Left ventricle myocardium superior (tissue), 1 donor: ENCODE measurements around the gene ERC2. TPM values are rescaled to one million over a fixed set of nuclear protein-coding genes. Genes with fewer than 3 reads are reported as not detected.
"Not testable (repeated sequence)": the region's sequence is repeated elsewhere in the genome, so short reads cannot be mapped to it uniquely, and the experiment has no call there.

Experiments used
- ATAC-seq: fragments of 200-7000 bp; cut with Tn5 transposase; one replicate; pipeline ENCODE4 v1.9.1; 2020; ENCODE audit warnings: mild to moderate bottlenecking, moderate library complexity
- DNase-seq: peaks from one replicate; pipeline ENCODE4 v3.0.0-alpha.2; 2020
- intact Hi-C: fragments of 100-400 bp; cut with micrococcal nuclease; formaldehyde crosslinking; loops from one replicate; pipeline ENCODE4 v1.11.0; 2022
- long read RNA-seq: library from polyadenylated mRNA; unstranded; transcript quantifications from one replicate; pipeline ENCODE4 v2.0.0, GENCODE V29; 2021
- total RNA-seq: library from RNA; stranded (reverse); fragmentation: NEBNext Ultra II Directional; extraction: Animal tissue kit (Norgen Biotek cat#: 25700); gene quantifications from one replicate; pipeline ENCODE4 v1.2.1, GENCODE V29; 2021
- donor health status: DM: no; HTN: yes; CAD: no; lungs with severe emphysema.

ERC2 gene
- total RNA-seq, result 0.94 TPM
- long read RNA-seq, partial matches to known transcripts, result 0 of 1 reads
- long read RNA-seq, other reads (novel, unspliced or antisense), result 1 of 1 reads

DNA sequence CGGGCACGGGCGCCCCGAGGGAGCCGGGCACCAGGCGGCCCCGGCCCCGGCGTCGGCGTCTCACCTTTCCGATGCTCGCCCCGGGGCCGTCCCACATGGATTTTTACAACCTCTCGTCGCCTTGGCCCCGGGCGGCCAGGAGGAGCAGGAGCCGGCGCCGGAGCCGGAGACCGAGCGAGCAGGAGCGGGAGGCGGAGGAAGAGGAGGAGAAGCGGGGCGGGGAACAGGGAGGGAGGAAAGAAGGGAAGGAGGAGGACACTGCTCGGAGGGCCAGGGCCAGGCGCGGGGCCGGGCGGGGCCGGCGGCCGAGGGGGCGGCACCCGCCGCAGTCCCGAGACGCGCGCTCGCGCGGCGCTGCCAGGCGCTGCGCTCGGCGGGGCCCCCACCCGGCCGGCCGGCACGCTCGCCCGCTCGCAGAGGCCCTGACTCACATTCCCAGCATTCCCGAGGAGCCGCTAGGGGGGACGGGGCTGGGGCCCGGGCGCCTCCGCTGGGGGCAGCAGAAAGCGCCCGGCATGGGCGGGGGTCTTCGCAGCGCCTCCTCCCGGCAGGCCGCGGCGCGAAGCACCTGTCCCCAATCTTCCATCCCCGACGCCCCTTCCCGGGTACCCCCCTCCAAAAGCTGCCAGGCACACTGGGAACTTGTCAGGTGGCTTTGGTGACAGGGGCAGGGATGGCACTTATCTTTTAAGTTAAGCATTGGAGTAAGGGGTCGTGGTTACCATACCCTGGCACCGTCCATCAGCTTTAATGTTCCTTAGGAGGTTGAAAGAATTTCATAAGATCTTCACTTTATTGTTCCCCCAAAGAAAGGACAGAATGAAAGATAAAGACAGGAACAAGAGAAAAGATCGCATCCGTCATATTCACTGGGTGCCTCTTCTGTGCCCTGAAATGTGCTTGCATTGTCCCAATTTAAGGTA is at the start of gene ERC2:
Gene ERC2 (minus strand): TSS at position 284 of the 923 bp plus-strand sequence.
- intact Hi-C loops, result no loop called here
- DNase-seq (peak; percentile 44), ATAC-seq (peak; percentile 91)

DNA sequence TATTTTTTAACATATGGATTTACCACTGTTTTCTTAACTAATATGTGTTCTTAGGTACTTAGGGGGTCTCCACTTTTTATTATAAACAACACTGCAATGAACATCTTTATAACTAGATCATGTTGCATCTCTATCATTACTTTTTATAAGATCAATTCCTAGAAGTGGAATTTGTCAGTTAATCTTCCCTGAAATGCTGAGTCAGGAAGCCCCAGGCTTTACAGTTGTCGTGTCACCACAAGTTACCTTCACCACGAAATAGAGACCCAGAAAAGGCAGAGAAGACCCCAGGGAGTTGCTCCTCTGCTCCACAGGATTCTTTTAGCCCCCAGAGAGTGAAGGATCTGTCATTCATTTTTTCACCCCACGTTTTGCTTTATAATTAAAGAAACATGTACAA is 34.5 kb upstream of the ERC2 start:
- no peak for ATAC-seq
- intact Hi-C loops, result no loop called here
- no peak for DNase-seq

DNA sequence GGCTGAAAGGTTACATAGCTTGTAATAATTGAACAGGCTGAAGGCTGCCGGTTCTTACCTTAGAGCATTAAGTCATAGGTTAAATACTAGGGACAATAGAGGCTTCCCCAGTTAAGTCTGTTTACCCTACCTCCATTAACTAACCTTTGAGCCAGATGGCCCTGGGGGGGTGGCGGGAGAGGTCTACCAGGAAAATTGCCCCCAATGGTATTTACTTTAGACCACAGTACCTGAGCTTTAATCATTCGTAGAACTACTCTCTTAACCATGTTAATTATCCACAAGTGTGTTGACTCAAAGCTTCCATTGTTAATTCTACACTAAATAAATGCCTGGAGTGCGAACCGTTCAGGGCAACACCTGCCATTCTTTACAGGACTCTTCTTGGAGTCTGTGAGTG is 28.1 kb upstream of the ERC2 start:
- intact Hi-C loops, ATAC-seq: not testable (repeated sequence)

DNA sequence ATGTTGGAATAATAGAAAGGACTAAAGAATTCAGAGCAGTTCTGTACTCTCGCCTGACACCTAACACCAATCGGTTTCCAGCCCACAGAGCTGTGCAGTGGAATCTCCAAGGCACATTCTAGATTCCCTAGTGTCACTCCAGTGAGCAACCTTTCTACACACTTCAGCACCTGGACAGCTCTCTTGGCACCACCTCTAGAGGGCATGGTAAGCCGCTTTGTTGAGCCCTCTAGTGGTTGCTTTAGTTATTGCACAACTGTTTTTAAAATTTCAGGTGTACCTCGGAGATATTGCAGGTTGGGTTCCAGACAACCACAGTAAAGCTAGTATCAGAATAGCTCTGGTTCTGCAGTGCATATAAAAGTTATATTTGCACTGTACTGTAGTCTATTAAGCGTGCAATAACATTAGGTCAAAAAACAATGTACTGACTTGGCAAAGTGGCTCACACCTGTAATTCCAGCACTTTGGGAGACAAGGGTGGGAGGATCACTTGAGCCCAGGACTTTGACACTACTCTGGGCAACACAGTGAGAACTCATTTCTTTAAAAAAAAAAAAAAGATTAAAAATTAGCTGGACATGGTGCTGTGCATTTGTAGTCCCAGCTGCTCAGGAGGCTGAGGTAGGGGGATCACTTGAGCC is 26.5 kb upstream of the ERC2 start:
- intact Hi-C loops, result no loop called here
- ATAC-seq, result peak; percentile 82
- peak; percentile 74 for DNase-seq

More for the DNA sequence above, 28.1 kb upstream of the ERC2 start:
- not testable (repeated sequence) for DNase-seq

DNA sequence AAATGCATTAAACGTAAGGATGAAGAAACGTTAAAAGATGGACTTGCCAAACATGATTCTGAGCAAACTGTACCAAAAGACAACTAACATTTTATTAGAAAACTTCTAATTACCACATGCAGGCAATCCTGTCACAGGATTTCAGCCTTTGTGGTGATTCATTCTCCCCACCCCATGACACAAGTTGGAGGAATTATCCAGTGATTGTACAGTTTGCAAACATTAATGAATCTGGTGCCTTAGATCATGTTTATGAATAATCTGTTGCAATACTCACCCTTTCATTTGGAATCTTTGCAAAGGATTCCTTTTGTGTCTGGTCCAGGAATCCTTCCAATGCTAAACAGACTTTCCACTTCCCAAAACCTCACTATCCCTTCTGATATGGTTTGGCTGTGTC is 23.3 kb upstream of the ERC2 start:
- DNase-seq (no peak), ATAC-seq (no peak)
- intact Hi-C loops, result no loop called here

DNA sequence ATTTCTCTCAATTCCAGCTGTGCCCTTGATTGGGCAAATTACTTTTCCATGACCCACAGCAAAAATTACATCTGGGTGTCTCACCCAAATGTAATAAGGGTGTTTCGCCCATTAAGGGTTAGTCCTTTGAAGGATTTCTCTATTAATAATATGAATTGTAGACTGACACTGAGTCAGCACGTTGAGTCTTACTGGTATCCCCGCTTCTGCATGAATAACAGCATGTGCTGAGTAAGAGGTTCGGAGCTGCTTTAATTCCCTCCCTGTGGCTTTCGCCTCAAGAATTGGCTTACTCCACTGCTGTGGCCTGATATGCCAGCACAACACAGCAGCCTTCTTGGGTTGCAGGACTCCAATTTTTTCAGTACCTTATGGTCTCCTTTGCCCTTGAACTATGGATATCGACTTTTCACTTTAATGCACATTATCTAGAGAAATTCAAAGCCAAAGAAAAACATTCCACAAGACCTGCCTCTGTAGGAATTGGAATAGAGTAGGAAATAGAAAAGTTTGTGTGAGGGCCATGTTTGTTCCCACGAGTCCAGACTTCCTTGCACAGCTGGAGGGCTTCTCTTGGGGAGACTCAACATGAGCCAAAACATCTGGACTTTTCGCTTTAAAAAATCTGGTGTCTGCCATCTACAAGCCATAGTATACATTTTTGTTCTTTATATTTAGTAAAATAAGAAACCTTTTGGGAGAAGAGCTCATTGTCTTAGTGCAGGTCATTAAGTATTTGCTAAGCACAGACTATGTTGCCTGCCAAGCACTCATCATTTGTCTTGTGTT is 20.7 kb upstream of the ERC2 start:
- ATAC-seq, result no peak
- no peak for DNase-seq
- intact Hi-C loops, result no loop called here

DNA sequence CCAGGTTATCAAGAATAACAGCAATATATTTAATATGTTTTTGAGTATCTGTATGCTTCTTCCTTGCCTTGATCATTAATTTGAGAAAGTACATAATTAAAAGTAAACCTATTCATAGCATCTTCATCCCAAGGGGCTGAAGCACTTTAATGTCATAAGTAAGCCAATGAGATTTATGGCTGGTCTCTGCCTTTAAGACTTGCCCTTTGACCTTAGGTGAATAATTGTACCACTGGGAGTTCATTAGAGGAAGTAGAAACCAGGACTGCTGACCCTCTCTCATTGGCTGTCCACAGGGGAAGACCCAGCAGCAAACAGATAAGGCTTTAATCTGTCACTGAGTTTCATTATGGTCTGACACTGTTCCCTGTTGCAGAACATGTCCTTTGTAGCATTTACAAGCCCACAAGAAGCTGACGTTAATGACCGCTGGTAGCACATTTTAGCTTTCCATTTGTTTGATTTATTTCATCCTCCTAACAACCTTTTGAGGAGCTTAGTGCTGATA is 16.3 kb upstream of the ERC2 start:
- ATAC-seq, result no peak
- no peak for DNase-seq
- intact Hi-C loops, result no loop called here

DNA sequence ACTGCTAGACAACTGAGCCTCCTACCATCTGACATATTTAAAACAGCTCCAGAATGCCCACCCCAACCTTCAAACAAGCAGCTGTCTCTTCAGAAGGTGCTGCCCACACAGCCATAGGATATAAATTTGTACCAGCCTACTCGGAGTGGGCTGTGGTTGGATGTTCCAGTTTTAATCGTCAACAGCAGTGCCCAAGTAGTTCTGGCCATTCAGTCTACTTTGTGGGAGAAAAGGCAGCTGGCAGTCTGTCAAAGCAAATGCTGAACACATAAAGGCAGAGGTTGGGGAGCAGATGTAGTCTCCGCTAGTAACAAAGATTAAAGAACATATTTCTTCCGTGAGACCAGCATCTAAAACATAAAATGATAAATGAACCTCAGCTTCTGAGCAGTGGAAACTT is 15.9 kb upstream of the ERC2 start:
- no peak for DNase-seq
- intact Hi-C loops, result no loop called here
- ATAC-seq, result no peak

DNA sequence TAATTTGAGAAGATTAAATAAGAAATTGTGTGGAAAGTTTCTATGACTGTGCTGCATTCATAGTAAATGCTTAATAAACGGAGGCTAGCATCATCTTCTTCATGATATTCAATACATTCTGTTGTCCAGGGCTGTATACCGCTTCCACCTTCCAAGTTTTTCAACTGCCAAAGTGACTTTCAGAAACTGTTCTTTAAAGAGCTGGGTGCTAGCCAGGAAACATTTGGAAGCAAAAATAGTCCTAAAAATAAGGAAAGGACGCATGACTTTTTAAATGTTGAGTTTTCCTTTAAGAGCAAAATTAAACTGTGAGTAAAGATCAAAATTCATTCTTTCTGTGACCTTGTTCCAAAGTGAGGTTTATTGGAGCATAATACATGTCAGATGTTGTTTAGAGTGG is 9.4 kb upstream of the ERC2 start:
- ATAC-seq, result no peak
- intact Hi-C loops, result no loop called here
- DNase-seq, result no peak

DNA sequence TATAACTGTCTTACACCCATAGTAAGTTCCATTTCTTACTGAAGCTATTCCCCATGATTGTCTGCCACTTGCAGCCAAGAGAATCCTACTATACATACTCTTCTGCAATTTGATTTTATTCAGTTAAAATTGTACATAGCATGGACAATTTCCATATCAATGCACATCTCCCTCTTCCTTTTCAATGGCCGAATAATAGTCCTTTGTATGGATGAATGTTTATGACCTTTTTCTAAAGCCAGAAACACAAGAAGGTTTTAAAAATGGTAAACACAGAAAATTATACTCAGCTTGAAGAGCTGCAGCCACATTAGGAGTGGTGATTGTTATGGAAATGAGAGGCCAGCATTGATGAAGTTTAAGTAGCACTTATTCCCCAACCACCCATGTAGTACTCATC is 8.5 kb upstream of the ERC2 start:
- intact Hi-C loops, result no loop called here
- DNase-seq (no peak), ATAC-seq (no peak)

DNA sequence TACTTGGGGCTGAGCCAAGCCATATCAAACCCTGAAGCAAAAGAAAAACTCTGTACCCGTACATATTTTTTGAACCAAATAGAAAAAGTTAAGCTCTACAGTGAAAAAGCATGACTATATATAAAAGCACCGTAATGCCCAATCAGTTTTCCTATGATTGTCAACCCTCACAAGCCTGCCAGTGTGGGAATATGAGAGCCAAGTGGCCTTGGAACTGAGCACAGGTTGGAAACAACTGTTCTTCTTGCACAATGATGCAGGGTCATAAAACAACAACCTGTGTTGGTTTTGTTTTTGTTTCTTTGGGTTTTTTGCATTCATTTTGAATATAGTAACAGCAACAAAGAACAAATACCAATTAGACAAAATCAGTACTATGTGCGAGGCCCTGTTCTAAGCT is 3.5 kb upstream of the ERC2 start:
- DNase-seq (no peak), ATAC-seq (no peak)
- intact Hi-C loops, result no loop called here

DNA sequence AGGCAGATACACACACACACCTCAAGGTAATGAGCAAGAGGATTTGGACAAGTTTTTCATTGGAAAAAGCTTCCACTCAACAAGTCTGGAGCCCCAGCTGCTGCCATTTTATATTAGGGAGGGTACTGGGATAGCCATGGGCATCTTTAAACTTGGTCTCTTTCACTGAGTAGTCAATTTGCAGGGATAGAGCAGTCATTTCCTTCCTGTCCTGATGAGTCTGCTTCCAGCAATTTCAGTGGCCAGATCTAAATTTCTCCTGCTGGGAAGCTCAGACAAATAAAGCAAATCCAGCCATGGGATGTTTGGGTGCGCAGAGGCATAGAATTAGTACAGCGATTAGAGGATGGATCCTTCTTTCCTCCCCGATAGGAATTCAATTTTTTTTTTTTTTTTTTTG is 874 bp upstream of the ERC2 start:
- intact Hi-C loops, result no loop called here

DNA sequence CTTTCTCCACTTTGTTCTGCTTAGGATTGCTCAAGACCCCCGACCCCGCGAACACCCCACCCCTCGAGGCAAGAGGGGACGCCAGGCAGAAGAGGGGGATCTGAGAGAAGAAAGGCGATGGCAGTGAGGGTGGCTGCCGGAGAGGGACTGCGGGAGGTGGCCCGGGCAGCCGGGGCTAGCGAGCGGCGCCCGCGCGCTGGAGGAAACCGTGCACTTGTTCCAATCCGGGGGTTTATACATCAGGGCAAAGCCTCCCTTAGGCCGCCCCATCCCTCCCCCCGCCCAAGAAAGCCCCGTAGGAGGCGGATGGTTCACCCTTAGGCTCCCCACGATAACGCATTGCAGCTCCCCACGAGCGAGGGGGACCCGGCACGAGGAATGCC is 475 bp downstream of the ERC2 start:
- DNase-seq (no peak), ATAC-seq (peak; percentile 58)
- intact Hi-C loops, result no loop called here

More for the DNA sequence above, 874 bp upstream of the ERC2 start:
- DNase-seq (no peak), ATAC-seq (no peak)

DNA sequence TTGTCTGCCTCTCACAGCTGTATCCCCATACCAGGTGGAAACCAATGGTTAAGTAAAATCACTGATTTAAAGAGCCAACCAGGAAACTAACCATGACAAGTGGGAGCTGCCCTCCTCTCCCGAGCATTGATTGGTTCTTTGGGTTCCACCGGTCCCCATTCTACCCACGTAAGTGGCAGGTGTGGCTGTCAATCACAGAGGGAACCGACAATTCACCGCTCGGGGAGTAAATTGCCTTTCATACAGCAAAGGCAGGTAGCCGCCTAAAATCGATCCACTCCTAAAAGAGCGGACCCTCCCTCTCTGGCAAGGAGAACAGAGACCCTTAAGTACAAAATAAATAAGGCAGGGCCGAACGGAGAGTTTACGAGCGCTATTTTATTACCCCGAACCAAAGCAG is 1.2 kb downstream of the ERC2 start:
- intact Hi-C loops, result no loop called here
- ATAC-seq (peak; percentile 93), DNase-seq (peak; percentile 68)

DNA sequence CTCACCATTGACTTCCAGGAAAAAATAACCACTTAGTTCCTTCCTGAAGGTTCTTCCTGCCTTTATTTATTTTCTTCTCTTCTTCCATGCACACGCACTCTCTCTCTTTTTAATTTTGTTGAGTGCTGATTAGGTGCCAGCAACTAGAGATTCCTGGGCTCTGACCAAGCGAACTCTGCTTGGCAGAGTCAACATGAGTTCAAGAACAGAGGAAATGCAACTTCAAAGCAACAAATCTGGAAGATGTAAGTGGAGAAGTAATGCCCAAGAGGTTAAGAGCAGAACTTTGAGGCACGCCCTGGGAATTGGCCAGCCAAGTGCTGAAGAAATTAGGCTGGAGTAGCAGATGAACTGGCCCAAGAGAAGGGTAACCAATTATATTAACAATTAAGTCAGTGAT is 8.5 kb downstream of the ERC2 start:
- no peak for ATAC-seq
- intact Hi-C loops, result no loop called here
- DNase-seq, result no peak

DNA sequence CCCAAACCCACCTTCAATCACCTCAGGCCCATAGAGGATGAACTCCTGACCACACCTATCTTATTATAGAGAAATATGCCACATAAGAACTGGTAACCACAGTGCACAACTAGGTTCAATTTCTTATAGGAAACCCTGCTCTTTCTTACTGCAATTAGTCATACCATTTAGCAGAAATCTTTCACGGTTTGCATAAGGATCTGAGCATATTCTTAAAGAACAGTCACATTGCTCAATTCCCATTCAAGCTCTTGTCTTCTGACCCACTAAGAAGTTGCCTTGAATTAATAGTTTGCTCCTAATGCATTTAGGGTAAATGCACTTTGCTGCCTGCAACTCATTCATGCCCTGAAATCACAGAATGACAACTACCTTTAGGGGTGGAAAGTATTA is 9.2 kb downstream of the ERC2 start:
- intact Hi-C loops, result no loop called here

DNA sequence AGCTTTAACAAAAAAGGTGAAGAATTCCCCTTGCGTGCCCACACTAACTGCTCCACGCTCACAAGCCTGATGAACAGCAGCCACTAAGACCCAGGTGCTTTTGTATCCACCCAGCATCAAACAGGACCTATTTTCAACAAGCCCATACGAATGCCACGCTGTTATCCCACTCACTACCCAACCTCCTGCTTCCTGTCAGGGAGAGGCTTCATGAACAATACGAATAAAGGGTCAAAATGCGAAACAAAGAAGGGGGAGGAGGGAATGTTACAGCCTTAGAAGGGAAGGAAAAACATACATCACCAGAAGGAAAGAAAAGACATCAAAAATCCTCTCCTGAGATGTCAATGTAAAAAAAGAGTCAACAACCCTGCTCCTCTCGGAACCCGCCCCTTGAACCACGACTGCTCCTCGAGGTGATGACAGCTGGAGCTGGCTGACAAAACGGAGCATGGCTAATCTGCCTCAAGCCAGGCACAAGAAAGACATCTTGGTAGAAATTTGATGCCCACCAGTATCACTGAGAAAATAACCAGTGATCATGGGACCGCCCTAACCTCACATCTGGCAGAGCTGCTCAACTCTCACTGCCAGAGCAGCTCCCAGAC is 9.7 kb downstream of the ERC2 start:
- intact Hi-C loops, result no loop called here
- DNase-seq, result no peak

More for the DNA sequence above, 9.2 kb downstream of the ERC2 start:
- no peak for ATAC-seq
- no peak for DNase-seq

DNA sequence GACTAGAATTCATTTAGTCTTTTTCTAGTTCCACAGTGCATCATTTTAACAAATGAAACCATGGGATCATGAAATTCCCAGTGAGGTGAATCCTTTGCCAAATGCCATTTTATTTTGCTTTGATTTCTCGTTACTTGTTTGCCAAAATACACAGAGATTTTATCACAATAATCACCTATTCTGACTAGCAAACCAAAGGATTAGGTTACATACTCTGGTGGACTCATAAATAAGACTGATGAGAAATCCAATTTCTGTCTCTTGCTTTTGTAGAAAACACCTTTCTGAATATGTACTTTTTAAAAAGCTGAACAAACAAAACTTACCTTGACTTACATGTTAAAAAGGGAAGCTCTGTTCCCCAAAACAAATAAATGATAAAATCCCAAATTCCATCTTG is 12.2 kb downstream of the ERC2 start:
- intact Hi-C loops, result no loop called here
- no peak for DNase-seq
- ATAC-seq, result no peak

More for the DNA sequence above, 9.7 kb downstream of the ERC2 start:
- no peak for ATAC-seq

DNA sequence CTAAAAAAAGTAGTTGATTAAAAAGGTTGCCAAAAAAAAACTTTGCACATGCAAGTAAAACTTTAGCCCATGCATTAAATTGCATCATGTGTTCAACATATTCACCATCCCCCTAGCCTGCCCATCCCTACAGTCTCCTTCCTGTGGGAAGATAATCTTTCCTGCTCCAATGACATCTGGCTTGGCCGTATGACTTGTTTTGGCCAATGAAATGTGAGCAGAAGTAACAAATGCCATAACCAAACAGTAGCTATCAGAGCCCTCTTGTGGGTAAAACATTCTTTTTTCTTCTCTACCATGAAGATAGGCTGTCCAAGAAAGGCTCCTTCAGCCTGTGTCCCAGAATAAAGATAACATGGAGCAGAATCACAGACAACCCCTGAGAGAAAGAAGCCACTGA is 15.3 kb downstream of the ERC2 start:
- no peak for ATAC-seq
- intact Hi-C loops, result no loop called here
- no peak for DNase-seq
